ENCODE measurements around the gene RBM28.

Gene RBM28

GRCh38 chr7:128384726-128385125 is 41.0 kb upstream of the RBM28 start:
- TF ChIP-seq JUND (IDR thresholded peaks at IDR 0.05; ENCODE audit: low read depth), result no peak
- in situ Hi-C loops (cut with HindIII; ENCODE audit: low pct_unique_long_range_greater_than_20kb, low sequenced_read_pairs), result no loop called here
- no peak for DNase-seq (ENCODE audit: low read depth in 1 of 2, low spot score in 1 of 2)

GRCh38 chr7:128383776-128384175 is 40.1 kb upstream of the RBM28 start:
- in situ Hi-C loops (cut with HindIII; ENCODE audit: low pct_unique_long_range_greater_than_20kb, low sequenced_read_pairs), result no loop called here

DNA sequence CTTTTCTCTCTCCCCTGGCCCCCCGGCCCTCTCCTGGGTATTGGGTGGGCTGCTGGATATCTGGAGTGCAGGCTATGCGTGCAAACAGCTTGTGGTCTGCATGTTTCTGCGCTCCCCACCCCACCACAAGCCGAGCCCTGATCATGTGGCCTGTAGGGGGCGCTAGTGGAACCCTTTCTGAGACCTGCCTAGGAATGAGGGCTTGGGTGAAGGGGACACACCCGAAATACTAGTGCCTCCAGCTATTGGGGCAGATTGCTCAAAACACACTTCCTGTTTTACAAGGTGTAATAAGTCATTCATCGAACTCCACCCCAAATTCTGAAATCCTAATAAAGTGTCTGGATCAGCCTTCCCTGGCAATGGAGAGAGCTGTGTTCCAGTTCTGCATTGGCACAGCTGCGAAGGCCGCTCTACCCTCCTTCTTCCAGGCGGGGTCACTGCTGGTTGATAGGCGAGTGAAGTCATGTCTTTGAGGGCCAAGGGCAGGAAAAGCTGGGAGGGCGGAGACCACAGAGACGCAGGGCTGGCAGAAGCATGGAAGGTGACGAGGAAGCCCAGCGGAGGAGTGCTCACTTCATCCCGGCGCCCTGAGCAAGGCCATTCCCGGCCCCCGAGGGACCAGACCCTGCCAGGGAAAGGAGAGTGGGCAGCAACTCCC is 37.6 kb upstream of the RBM28 start:
- in situ Hi-C loops (cut with HindIII; ENCODE audit: low pct_unique_long_range_greater_than_20kb, low sequenced_read_pairs), result no loop called here
- no peak for TF ChIP-seq JUND (IDR thresholded peaks at IDR 0.05; ENCODE audit: low read depth)
- DNase-seq (ENCODE audit: low read depth in 1 of 2, low spot score in 1 of 2), result no peak

More at GRCh38 chr7:128383776-128384175, 40.1 kb upstream of the RBM28 start:
- TF ChIP-seq JUND (IDR thresholded peaks at IDR 0.05; ENCODE audit: low read depth), result no peak
- peak in 1 of 2 experiments; percentile 37 for DNase-seq (ENCODE audit: low read depth in 1 of 2, low spot score in 1 of 2)

DNA sequence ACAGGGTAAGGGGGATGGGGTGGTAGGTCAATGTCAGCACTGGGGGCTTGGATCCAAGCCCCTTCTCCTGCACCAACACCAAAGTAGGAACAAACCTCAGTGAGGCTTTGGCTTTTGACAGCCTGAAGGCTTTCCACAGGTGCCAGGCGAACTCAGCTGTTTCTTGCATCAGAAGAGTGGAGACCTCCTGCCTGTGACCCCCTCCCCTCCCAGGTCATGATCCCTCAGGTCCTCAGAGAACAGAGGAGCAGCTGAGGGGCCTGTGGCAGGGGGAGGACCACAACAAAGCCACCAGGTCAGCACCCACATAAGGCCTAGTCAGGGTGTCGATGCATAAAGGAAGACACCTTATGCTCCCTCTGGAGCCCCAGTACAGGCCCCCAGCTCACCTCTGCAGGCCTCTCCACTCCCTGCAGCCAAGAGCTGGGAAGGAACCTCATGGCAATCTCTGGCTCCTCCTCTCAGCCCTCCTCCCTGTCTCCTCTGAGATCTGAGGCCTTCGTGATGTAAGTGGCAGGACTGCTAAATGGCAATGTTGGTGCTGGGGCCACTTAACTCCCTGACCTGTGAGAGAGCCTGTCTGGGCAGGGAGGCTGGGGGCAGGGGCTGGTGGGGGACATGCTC is 36.9 kb upstream of the RBM28 start:
- in situ Hi-C loops (cut with HindIII; ENCODE audit: low pct_unique_long_range_greater_than_20kb, low sequenced_read_pairs), result no loop called here
- no peak for DNase-seq (ENCODE audit: low read depth in 1 of 2, low spot score in 1 of 2)
- no peak for TF ChIP-seq JUND (IDR thresholded peaks at IDR 0.05; ENCODE audit: low read depth)

DNA sequence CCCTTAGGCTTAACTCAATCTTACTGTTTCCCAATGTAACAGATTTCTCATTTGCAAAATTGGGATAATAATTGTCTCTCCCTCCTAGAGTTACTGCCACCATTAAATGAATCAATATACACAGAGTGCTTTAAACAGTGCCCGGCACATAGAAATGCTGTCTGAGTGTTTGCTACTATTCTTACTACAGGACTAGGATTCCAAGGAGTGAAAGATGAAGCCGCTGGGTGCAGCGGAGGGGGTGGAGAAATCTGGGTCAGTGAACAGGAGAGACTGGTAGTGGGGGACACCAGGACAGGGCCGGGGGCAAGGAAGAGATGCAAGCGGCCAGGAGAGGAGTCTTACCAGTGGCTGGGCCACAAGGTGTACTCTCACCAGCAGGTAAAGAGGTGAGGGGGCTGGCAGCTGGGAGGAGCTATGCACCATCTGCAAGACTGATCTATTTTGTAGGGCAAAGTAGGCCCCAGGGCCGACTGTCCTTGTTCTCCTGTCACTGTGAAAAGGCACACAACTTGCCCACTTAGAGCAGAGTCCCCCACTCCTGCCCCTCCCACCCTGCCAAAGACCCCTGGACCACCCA is 36.3 kb upstream of the RBM28 start:
- in situ Hi-C loops (cut with HindIII; ENCODE audit: low pct_unique_long_range_greater_than_20kb, low sequenced_read_pairs), result no loop called here
- DNase-seq (ENCODE audit: low read depth in 1 of 2, low spot score in 1 of 2), result no peak
- TF ChIP-seq JUND (IDR thresholded peaks at IDR 0.05; ENCODE audit: low read depth), result no peak

DNA sequence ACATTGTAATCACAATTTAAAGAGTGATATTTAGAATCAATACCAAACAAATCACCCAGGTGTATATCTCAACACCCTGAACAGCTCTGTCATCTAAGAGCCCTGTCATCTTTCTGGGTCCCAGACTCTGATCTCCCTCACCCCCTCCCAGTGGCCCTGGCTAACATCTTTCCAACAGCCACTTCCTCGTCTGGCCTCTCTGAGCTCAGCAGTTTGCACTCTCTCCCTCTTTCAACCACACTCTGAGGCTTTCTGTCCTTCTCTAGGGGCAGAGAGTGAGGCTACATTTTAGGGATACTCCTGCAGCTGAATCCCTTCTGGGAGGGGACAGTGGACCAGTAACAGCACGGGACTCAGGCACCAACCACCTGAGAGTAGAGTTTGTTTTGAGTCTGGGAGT is 34.9 kb upstream of the RBM28 start:
- no peak for TF ChIP-seq JUND (IDR thresholded peaks at IDR 0.05; ENCODE audit: low read depth)
- in situ Hi-C loops (cut with HindIII; ENCODE audit: low pct_unique_long_range_greater_than_20kb, low sequenced_read_pairs), result no loop called here
- DNase-seq (ENCODE audit: low read depth in 1 of 2, low spot score in 1 of 2), result no peak

DNA sequence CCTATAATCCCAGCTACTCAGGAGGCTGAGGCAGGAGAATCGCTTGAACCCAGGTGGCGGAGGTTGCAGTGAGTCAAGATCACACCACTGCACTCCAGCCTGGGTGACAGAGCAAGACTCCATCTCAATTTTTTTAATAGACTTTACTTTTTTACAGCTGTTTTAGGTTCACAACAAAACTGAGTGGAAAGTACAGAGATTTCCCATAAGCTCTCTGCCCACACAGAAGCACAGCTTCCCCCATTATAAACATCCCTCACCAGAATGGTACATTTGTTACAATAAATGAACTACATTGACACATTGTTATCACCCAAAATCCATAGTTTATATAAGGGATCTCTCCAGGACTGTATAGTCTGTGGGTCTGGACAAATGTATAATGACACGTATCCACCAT is 32.4 kb upstream of the RBM28 start:
- no peak for DNase-seq (ENCODE audit: low read depth in 1 of 2, low spot score in 1 of 2)
- TF ChIP-seq JUND (IDR thresholded peaks at IDR 0.05; ENCODE audit: low read depth), result no peak
- in situ Hi-C loops (cut with HindIII; ENCODE audit: low pct_unique_long_range_greater_than_20kb, low sequenced_read_pairs), result no loop called here

DNA sequence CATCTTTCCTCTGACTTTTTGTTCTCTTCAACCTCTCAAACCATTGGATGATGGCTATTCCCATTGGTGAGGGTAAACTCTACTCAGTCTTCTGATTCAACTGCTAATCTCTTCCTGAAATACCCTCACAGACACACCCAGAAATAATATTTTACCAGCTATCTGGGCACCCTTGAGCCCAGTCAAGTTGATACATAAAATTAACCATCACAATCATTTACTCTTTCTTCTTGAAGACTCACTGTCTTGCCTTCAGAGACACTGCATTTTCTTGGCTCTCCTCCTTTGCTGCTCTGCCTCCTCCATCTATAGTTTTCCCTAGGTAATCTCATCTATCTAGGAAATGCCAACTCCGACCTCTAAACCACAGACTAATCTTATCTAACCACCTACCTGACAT is 30.3 kb upstream of the RBM28 start:
- TF ChIP-seq JUND (IDR thresholded peaks at IDR 0.05; ENCODE audit: low read depth), result no peak
- DNase-seq (ENCODE audit: low read depth in 1 of 2, low spot score in 1 of 2), result no peak
- in situ Hi-C loops (cut with HindIII; ENCODE audit: low pct_unique_long_range_greater_than_20kb, low sequenced_read_pairs), result no loop called here

DNA sequence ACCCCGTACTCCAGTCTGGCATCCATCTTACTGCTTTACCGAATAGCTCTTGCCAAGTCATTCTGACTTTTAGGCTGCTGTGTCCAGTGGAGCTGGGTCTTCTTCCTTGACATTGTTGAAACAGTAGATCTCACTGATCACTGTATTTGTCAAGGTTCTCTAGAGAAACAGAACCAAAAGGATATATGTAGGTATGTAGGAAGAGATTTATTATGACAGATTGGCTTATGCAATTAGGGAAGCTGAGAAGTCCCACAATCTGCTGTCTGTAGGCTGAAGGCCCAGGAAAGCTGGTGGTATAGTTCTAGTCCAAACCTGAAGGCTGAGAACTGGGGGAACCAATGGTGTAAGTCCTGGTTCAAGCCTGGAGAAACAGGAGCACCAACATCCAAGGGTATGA is 29.9 kb upstream of the RBM28 start:
- in situ Hi-C loops (cut with HindIII; ENCODE audit: low pct_unique_long_range_greater_than_20kb, low sequenced_read_pairs), result no loop called here
- TF ChIP-seq JUND (IDR thresholded peaks at IDR 0.05; ENCODE audit: low read depth), result no peak
- DNase-seq (ENCODE audit: low read depth in 1 of 2, low spot score in 1 of 2), result no peak

- TF ChIP-seq JUND (IDR thresholded peaks at IDR 0.05; ENCODE audit: low read depth), result no peak
These were observed 26.8 kb upstream of the RBM28 start for GRCh38 chr7:128370491-128370890.

DNA sequence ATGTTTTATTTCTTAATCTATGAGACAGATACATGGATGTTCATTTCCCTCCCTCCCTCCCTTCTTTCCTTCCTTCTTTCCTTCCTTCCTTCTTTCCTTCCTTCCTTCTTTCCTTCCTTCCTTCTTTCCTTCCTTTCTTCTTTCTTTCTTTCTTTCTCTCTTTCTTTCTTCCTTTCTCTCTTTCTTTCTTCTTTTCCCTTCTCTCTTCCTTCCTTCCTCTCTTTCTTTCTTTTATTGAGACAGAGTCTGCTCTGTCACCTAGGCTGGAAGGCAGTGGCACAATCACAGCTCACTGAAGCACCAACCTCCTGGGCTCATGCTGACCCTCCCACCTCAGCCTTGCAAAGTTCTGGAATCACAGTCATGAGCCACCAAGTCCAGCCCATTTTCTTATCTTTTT is 23.3 kb upstream of the RBM28 start:
- in situ Hi-C loops (cut with HindIII; ENCODE audit: low pct_unique_long_range_greater_than_20kb, low sequenced_read_pairs), result no loop called here
- TF ChIP-seq JUND (IDR thresholded peaks at IDR 0.05; ENCODE audit: low read depth), result no peak
- DNase-seq (ENCODE audit: low read depth in 1 of 2, low spot score in 1 of 2), result no peak

More at GRCh38 chr7:128370491-128370890, 26.8 kb upstream of the RBM28 start:
- in situ Hi-C loops (cut with HindIII; ENCODE audit: low pct_unique_long_range_greater_than_20kb, low sequenced_read_pairs), result no loop called here
- no peak for DNase-seq (ENCODE audit: low read depth in 1 of 2, low spot score in 1 of 2)

DNA sequence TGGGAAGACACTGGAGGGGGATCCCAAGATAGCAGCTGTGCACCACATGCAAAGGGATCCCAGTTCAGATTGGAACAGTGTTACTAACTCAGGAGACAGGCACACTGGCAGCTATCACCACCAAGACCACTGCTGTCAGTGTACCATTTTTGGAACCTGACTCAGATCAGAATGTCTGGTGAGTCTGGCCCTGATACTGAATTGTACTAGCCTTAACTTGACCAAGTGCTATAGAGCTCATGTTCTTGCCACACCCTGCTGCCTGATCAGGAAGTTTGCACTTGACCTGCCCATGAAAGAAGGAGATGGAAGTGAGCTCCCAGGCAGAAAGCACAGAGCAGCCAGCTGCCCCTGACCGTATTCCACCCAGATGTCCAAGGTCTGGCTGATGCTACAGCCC is 22.6 kb upstream of the RBM28 start:
- no peak for DNase-seq (ENCODE audit: low read depth in 1 of 2, low spot score in 1 of 2)
- no peak for TF ChIP-seq JUND (IDR thresholded peaks at IDR 0.05; ENCODE audit: low read depth)
- in situ Hi-C loops (cut with HindIII; ENCODE audit: low pct_unique_long_range_greater_than_20kb, low sequenced_read_pairs), result no loop called here

DNA sequence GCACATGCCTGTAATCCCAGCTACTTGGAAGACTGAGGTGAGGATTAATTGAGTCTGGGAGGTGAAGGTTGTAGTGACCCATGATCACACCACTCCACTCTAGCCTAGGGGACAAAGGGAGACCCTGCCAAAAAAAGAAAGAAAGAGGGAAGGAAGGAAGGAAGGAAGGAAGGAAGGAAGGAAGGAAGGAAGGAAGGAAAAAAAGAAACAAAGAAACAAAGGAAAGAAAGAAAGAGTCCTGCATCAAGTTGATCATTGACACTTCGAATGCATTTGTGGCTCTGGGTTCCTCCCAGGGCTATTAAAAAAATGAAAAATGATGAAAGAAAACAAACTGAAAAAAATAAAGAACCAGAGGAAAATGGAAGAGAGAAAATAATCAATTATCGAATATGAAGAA is 21.7 kb upstream of the RBM28 start:
- no peak for TF ChIP-seq JUND (IDR thresholded peaks at IDR 0.05; ENCODE audit: low read depth)
- DNase-seq (ENCODE audit: low read depth in 1 of 2, low spot score in 1 of 2), result no peak
- in situ Hi-C loops (cut with HindIII; ENCODE audit: low pct_unique_long_range_greater_than_20kb, low sequenced_read_pairs), result no loop called here

All from T47D (cell line).